Measurements from ENCODE around the gene CLDN19.

The CLDN19 gene

DNA sequence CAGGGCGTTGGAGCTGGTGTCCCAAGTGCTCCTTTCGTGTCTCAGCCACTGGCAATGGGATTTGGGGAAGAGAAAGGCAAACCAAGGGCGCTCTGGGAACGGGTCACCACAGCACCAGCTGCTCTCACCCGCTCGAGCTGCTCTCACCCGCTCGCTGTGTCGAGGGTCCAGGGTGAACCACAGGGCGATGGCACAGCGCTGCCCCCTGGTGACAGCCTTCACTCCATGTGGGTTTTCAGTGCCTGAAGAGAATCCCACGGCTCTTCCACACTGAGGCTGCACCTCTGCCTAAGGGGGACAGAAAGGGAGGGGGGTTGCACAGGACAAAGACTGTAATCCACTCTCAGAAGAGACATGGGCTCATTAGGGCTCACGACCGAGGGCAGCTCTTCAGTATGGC lies 7.1 kb upstream of the CLDN19 start:
- peaks cover 52% of the 10 kb centered on the region for H3K36me3 ChIP-seq (ENCODE audit: control insufficient read depth, insufficient read depth, low read length)
- no peak overlapping the region for H3K4me3 ChIP-seq (ENCODE audit: extremely low read depth, insufficient read depth, low read length, poor library complexity, severe bottlenecking)
- no peak overlapping the region for H3K27ac ChIP-seq (ENCODE audit: low read depth, low read length, severe bottlenecking)
- 78 to 85% methylated on average over 11 to 13 of the region's 14 CpGs for WGBS, 2 experiments (ENCODE audit: insufficient coverage in 2 of 2)
- H3K4me1 ChIP-seq (ENCODE audit: control insufficient read depth, insufficient read depth, low read length, poor library complexity, severe bottlenecking) = no peaks in the 10 kb centered on the region
- no peaks in the 10 kb centered on the region for H3K9me3 ChIP-seq (ENCODE audit: control insufficient read depth, low read length)

DNA sequence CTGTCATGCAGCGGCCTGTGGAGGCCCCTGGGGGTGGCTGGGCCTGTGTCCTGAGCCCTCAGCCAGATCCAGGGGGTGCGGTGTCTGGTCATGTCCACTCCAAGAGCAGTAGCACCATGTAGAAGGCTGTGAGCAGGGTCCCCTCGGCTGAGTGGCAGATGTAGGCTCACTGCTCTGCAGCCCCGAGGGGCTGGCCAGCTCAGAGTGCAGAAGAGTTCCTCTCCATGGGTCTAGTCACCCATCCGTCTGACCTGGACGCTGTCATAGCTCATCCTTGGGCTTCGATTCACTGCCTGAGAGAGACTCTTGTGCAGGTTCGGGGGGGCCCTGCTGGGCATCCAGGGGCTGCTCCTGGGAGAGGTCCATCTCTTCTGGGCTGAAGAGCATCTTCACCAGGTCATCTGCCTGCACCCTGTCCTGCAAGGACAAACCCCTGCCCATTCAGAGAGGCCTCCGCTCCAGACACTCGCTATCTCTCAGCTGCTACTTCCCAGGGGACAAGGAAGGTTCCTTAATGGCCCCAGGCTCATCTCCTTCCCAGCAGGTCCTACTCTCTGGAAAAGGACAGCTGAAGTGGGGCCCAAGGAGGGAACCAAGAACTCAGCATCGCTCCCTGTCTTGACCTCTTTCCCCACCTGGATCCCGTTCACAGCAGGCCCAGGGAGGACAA lies 6.5 kb upstream of the CLDN19 start:
- H3K4me1 ChIP-seq (ENCODE audit: control insufficient read depth, insufficient read depth, low read length, poor library complexity, severe bottlenecking) = no peaks in the 10 kb centered on the region
- no peaks in the 10 kb centered on the region for H3K9me3 ChIP-seq (ENCODE audit: control insufficient read depth, low read length)
- no peak overlapping the region for H3K4me3 ChIP-seq (ENCODE audit: extremely low read depth, insufficient read depth, low read length, poor library complexity, severe bottlenecking)
- 95 to 96% methylated on average over 11 to 12 of the region's 12 CpGs for WGBS, 2 experiments (ENCODE audit: insufficient coverage in 2 of 2)
- no peak overlapping the region for H3K27ac ChIP-seq (ENCODE audit: low read depth, low read length, severe bottlenecking)
- H3K36me3 ChIP-seq (ENCODE audit: control insufficient read depth, insufficient read depth, low read length) = peaks cover 47% of the 10 kb centered on the region

DNA sequence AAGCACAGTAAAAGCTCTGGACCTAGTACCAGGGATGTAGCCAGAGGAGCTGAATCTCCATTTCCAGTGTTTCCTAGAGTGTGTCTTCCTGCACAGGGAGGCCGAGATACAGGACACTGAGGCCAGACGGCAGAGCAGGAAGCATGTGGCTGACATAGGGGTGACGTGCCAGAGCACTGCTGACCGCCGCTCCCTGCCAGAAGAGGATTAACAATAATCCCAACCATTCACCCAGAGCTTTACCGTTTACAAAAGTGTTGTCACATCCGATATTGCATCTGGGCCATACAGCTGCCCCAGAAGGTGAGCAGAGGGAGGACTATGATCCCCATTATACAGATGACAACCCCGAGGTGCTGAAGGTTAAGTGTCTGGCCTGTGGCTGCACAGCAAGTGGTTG lies 5.8 kb upstream of the CLDN19 start:
- WGBS, 2 experiments (ENCODE audit: insufficient coverage in 2 of 2) = 92 to 95% methylated on average over 4 to 8 of the region's 8 CpGs
- Histone ChIP-seq H3K9me3 (ENCODE audit: control insufficient read depth, low read length) (no peaks in the 10 kb centered on the region), H3K4me1 (ENCODE audit: control insufficient read depth, insufficient read depth, low read length, poor library complexity, severe bottlenecking) (peaks cover 2% of the 10 kb centered on the region), H3K27ac (ENCODE audit: low read depth, low read length, severe bottlenecking) (no peak overlapping the region), H3K36me3 (ENCODE audit: control insufficient read depth, insufficient read depth, low read length) (peaks cover 45% of the 10 kb centered on the region), H3K4me3 (ENCODE audit: extremely low read depth, insufficient read depth, low read length, poor library complexity, severe bottlenecking) (no peak overlapping the region)

DNA sequence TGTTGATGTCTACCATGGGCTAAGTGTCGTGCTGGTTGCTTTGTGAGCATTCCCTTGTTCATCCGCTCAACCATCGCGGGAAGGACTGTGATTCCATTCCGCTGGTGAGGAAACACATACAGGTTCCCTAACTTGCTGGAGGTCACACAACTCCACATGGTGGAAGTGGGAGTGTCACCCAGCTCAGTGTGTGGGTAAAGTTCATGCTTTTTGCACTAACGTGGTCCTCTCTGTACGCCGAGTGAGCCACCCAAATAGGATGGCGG lies 4.0 kb upstream of the CLDN19 start:
- H3K4me3 ChIP-seq (ENCODE audit: extremely low read depth, insufficient read depth, low read length, poor library complexity, severe bottlenecking) = no peak overlapping the region

DNA sequence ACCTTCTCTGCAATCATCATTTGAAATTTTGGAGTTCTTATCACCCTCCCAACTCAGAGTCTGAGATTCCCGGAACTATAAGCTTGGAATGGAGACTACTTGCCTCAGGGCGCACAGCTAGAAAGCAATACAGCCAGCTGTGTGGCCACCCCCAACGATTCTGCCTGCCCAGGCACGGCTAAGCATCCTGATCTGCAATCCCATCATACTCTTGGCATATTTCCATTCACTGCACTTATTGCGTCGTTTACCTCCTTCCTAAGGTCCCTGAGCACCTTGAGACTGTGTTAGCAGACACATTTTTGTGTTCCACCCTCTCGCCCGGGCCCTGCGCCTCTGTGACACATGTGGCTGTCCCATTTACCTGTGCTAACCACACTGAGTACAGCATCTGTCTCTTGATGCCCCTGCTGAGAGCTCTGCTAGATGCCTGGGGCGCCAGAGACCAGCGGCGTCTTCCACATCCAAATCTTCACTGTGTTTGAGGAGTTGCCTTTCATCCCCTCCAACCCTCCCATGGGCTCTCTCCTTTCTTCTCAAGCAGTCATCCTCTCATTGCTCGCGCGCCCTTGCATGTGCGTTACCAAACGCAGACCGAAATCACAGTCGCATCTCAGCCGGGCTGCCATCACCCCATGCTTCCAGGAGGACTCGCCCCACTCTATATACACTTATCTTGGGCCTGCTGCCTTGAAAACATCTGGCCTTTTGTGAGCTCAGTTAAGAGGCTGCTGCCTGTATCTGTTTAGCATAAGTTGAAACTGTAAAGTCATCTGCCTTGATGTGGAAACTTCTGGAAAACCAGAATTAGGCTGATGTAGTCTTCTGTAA lies 3.5 kb upstream of the CLDN19 start:
- Histone ChIP-seq H3K4me3 (ENCODE audit: extremely low read depth, insufficient read depth, low read length, poor library complexity, severe bottlenecking) (no peak overlapping the region), H3K4me1 (ENCODE audit: control insufficient read depth, insufficient read depth, low read length, poor library complexity, severe bottlenecking) (peaks cover 4% of the 10 kb centered on the region), H3K27ac (ENCODE audit: low read depth, low read length, severe bottlenecking) (no peak overlapping the region), H3K9me3 (ENCODE audit: control insufficient read depth, low read length) (no peaks in the 10 kb centered on the region), H3K36me3 (ENCODE audit: control insufficient read depth, insufficient read depth, low read length) (peaks cover 26% of the 10 kb centered on the region)
- 82 to 87% methylated on average over 20 of the region's 21 CpGs for whole genome bisulfite sequencing, 2 experiments (ENCODE audit: insufficient coverage in 2 of 2)

More for the DNA sequence above, 4.0 kb upstream of the CLDN19 start:
- Histone ChIP-seq H3K4me1 (ENCODE audit: control insufficient read depth, insufficient read depth, low read length, poor library complexity, severe bottlenecking) (peaks cover 4% of the 10 kb centered on the region), H3K36me3 (ENCODE audit: control insufficient read depth, insufficient read depth, low read length) (peaks cover 32% of the 10 kb centered on the region), H3K27ac (ENCODE audit: low read depth, low read length, severe bottlenecking) (no peak overlapping the region), H3K9me3 (ENCODE audit: control insufficient read depth, low read length) (no peaks in the 10 kb centered on the region)
- 94 to 100% methylated on average over 2 to 9 of the region's 9 CpGs for WGBS, 2 experiments (ENCODE audit: insufficient coverage in 2 of 2)

DNA sequence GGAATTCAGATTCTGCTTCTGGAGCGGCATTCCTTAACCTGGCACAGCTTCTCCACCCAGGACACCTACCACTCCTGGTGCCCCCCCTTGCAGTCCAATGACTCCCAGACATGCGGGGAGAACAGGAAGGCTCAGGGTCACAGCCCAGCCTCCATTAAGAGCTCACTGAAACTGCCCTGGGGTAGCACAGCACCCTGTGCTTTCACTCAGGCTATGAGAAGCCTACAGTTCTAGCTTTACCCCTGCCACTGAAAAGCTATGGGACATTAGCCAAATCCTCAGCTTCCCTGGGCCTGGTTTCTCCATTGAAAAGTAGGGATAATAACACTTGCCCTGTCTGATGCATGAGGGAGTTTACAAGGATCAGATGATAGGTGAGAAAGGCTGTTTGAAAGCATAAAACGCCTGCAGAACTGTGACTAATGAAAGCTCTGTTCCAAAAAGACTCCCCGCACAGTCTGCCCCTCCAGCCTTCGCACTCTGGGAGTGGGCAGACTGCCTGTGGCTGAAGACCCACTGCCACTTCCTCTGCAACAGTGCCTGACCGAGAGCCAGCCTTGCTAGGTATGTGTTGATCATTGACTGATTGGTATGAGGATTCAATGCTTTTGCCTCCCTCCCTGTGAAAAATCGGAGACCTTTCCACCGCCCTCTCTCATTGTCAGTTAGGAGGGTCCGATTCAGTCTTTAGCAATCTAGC lies 2.7 kb upstream of the CLDN19 start:
- H3K27ac ChIP-seq (ENCODE audit: low read depth, low read length, severe bottlenecking) = no peak overlapping the region
- H3K4me1 ChIP-seq (ENCODE audit: control insufficient read depth, insufficient read depth, low read length, poor library complexity, severe bottlenecking) = peaks cover 4% of the 10 kb centered on the region
- 91 to 96% methylated on average over 7 to 8 of the region's 9 CpGs for WGBS, 2 experiments (ENCODE audit: insufficient coverage in 2 of 2)
- H3K4me3 ChIP-seq (ENCODE audit: extremely low read depth, insufficient read depth, low read length, poor library complexity, severe bottlenecking) = no peak overlapping the region
- H3K36me3 ChIP-seq (ENCODE audit: control insufficient read depth, insufficient read depth, low read length) = peaks cover 19% of the 10 kb centered on the region
- H3K9me3 ChIP-seq (ENCODE audit: control insufficient read depth, low read length) = no peaks in the 10 kb centered on the region

DNA sequence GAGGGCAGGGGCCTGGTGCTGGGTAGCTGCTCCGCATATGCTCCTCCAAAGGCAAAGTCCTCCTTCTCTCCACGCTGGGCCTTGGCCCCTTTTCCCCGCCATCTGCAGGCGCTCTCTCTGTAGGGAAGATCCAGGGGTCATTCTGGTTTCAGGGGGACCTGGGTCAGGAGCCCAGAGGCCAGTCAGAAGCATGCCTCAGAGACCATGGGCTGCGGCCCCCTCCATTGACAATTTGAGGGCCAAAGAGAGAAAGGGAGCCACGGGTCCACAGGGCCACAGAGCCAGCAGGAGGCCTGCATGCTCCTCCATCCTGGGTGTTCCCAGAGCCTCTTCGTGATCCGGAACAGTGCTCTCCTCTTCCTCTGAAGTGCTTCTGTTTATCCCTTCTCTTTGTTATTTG lies 2.1 kb upstream of the CLDN19 start:
- Histone ChIP-seq H3K27ac (ENCODE audit: low read depth, low read length, severe bottlenecking) (no peak overlapping the region), H3K4me1 (ENCODE audit: control insufficient read depth, insufficient read depth, low read length, poor library complexity, severe bottlenecking) (peaks cover 4% of the 10 kb centered on the region), H3K4me3 (ENCODE audit: extremely low read depth, insufficient read depth, low read length, poor library complexity, severe bottlenecking) (no peak overlapping the region), H3K36me3 (ENCODE audit: control insufficient read depth, insufficient read depth, low read length) (peaks cover 14% of the 10 kb centered on the region), H3K9me3 (ENCODE audit: control insufficient read depth, low read length) (no peaks in the 10 kb centered on the region)
- WGBS, 2 experiments (ENCODE audit: insufficient coverage in 2 of 2) = 88 to 100% methylated on average over 5 to 8 of the region's 8 CpGs

DNA sequence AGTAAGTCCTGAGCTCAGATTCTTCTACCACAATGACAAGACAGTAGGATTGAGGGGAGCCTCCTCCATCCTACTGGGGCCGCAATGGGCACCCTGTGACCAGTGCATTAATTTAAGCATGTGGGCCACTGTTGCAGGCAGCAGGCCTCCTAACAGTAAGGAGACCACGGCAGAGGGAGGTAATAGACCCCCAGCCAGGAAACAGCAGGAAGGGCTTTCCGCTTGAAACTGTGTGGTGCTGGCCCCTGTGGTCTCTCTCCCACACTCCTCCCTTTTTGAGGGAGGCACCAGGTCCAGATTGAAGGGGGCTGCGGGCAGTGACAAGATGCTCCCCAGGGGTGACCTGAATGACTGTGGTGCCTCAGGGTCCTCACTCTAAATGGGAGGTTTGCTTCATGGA lies 1.7 kb upstream of the CLDN19 start:
- 95 to 97% methylated on average over 2 to 3 of the region's 4 CpGs for WGBS, 2 experiments (ENCODE audit: insufficient coverage in 2 of 2)
- Histone ChIP-seq H3K27ac (ENCODE audit: low read depth, low read length, severe bottlenecking) (no peak overlapping the region), H3K4me1 (ENCODE audit: control insufficient read depth, insufficient read depth, low read length, poor library complexity, severe bottlenecking) (peaks cover 4% of the 10 kb centered on the region), H3K36me3 (ENCODE audit: control insufficient read depth, insufficient read depth, low read length) (peaks cover 10% of the 10 kb centered on the region), H3K9me3 (ENCODE audit: control insufficient read depth, low read length) (no peaks in the 10 kb centered on the region), H3K4me3 (ENCODE audit: extremely low read depth, insufficient read depth, low read length, poor library complexity, severe bottlenecking) (no peak overlapping the region)

DNA sequence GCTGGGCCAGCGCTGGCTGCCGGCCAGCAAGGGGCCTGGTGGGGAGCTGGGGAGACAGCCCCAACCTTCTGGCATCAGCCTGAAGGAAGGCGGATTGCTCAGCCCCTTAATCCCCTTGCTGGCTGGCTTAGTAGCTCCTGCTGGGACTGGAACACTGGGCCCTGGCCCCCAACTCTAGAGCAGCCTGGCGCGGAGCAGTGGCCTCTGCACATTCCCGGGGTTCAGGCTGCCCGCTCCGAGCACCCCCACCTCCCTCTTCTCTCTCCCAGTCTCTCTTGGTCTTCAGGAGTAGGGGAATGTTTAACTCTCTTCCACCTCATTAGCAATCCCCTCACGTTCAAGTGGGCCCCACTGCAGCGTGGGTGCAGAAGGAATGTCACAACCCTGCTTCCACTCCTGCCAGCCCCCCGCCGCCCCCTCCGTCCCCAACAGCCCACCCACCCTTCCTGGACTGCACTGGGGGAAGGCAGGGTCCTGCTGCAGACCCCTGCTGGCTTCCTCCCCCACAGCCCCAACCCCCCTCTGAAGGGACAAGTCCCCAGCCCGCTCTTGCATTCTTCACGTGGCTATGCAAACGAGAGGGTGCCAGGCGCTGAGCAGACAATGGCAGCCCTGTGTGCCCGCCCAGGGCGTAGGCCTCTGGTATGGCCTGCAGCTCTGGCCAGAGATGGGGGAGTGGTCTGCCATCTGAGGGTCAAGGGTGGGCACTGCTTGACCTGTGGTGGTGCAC lies 980 bp upstream of the CLDN19 start:
- H3K27ac ChIP-seq (ENCODE audit: low read depth, low read length, severe bottlenecking) = no peak overlapping the region
- peaks cover 3% of the 10 kb centered on the region for H3K36me3 ChIP-seq (ENCODE audit: control insufficient read depth, insufficient read depth, low read length)
- H3K4me3 ChIP-seq (ENCODE audit: extremely low read depth, insufficient read depth, low read length, poor library complexity, severe bottlenecking) = no peak overlapping the region
- 74 to 78% methylated on average over 8 to 12 of the region's 19 CpGs for WGBS, 2 experiments (ENCODE audit: insufficient coverage in 2 of 2)
- H3K9me3 ChIP-seq (ENCODE audit: control insufficient read depth, low read length) = no peaks in the 10 kb centered on the region
- peaks cover 4% of the 10 kb centered on the region for H3K4me1 ChIP-seq (ENCODE audit: control insufficient read depth, insufficient read depth, low read length, poor library complexity, severe bottlenecking)

DNA sequence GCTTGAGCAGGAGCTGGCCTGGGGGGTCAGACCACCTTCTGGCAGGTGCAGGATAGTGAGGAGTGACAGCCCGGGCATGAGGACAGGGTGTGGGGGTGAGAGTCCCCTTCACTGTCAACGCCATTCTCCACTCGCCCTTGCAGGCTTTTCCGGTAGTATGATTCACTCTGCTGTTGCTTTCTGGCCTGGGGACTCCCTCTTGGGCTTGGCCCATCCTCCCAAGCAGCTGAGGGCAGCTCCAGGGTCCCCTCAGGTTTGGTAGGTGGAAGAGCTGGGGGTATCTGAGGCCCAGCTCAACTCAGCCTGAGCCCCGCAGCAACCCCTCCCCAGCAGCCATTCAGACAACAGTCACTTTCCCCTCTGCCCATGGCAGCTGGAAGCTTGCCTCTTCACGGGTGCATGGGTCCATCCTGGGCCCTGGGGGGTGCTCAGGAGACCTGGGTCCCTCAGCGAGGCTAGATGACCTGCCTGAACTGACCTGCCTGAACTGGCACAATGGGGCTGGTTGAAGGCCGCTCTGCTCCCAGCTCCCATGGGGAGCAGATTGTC lies 1.3 kb downstream of the CLDN19 start:
- Histone ChIP-seq H3K4me3 (ENCODE audit: extremely low read depth, insufficient read depth, low read length, poor library complexity, severe bottlenecking) (no peak overlapping the region), H3K36me3 (ENCODE audit: control insufficient read depth, insufficient read depth, low read length) (no peaks in the 10 kb centered on the region), H3K4me1 (ENCODE audit: control insufficient read depth, insufficient read depth, low read length, poor library complexity, severe bottlenecking) (peaks cover 6% of the 10 kb centered on the region), H3K9me3 (ENCODE audit: control insufficient read depth, low read length) (no peaks in the 10 kb centered on the region), H3K27ac (ENCODE audit: low read depth, low read length, severe bottlenecking) (no peak overlapping the region)
- WGBS, 2 experiments (ENCODE audit: insufficient coverage in 2 of 2) = 91 to 93% methylated on average over 7 to 8 of the region's 8 CpGs
